SU-DHL-6 (cell line): ENCODE data around the gene DDX4.

Experiments used
- EZH2phosphoT487 ChIP-seq: fragments of 200-600 bp; sonication (generic), shearing (Covaris generic); conservative IDR thresholded peaks from 2 replicates; pipeline ENCODE4 v1.6.1; 2018; ENCODE audit warnings: mild to moderate bottlenecking, antibody characterized with exemption, low read length, moderate library complexity, mixed read lengths
- TF ChIP-seq, protein P1 (sequence below): fragments of 200-600 bp; sonication (generic); IDR thresholded peaks from one replicate; pipeline ENCODE4 v1.5.1; 2017; ENCODE audit warnings: antibody characterized with exemption, mild to moderate bottlenecking, low read length, moderate library complexity; ENCODE audit not compliant: insufficient read depth, poor library complexity, severe bottlenecking

DNA sequence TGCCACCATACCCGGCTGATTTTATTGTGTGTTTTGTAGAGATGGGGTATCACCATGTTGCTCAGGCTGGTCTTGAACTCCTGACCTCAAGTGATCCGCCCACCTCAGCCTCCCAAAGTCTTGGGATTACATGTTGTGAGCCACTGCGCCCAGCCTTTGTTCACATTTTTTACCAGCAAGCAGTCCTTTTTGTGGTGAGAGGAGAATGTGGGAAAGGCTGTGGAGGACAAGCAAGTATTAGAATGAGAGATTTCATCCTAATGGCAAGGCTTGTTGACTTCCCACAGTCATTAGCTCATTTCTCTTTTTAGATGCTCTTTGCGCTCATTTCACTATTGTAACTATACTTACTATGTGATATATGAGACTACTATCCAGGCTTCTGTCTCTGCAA, 119.4 kb downstream of the DDX4 start:
- TF ChIP-seq, protein P1, sequence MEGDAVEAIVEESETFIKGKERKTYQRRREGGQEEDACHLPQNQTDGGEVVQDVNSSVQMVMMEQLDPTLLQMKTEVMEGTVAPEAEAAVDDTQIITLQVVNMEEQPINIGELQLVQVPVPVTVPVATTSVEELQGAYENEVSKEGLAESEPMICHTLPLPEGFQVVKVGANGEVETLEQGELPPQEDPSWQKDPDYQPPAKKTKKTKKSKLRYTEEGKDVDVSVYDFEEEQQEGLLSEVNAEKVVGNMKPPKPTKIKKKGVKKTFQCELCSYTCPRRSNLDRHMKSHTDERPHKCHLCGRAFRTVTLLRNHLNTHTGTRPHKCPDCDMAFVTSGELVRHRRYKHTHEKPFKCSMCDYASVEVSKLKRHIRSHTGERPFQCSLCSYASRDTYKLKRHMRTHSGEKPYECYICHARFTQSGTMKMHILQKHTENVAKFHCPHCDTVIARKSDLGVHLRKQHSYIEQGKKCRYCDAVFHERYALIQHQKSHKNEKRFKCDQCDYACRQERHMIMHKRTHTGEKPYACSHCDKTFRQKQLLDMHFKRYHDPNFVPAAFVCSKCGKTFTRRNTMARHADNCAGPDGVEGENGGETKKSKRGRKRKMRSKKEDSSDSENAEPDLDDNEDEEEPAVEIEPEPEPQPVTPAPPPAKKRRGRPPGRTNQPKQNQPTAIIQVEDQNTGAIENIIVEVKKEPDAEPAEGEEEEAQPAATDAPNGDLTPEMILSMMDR = no peak
- TF ChIP-seq EZH2phosphoT487 = no peak
